ENCODE data around the gene PRDM16. TPM values are rescaled to one million over a fixed set of nuclear protein-coding genes. Genes with fewer than 3 reads are reported as not detected.
"Not testable (repeated sequence)": the region's sequence is repeated elsewhere in the genome, so short reads cannot be mapped to it uniquely, and the experiment has no call there.

PRDM16 gene
- polyA plus RNA-seq, 1 of the 3 experiments (the other 2 are of a cell fraction), result not detected

- no peaks in the 10 kb centered on the region for H3K36me3 ChIP-seq (replicated peaks in 1 of 2; ENCODE audit: control insufficient read depth in 1 of 2, insufficient read depth in 2 of 2, low read length in 1 of 2)
- ChIA-PET CTCF (interaction anchor here (1.1 kb wide), 2 partner anchors 11 to 15 kb away, joined by 3 to 4 read pairs; no protein-coding TSS in a partner anchor), POLR2A (no interaction called here)
- DNase-seq, result no peak
- no peaks in the 10 kb centered on the region for H4K20me1 ChIP-seq (ENCODE audit: insufficient read depth)
- H3K4me2 ChIP-seq, result no peak overlapping the region
- no peak overlapping the region for H3K27ac ChIP-seq (ENCODE audit: low read depth in 2 of 2, low read length in 1 of 2)
- 23% methylated on average over 8 of the region's 21 CpGs for WGBS (ENCODE audit: low lambda C conversion rate)
- no peaks in the 10 kb centered on the region for H3K27me3 ChIP-seq (ENCODE audit: insufficient read depth)
- no peak overlapping the region for H3K4me3 ChIP-seq (ENCODE audit: low read depth in 2 of 2, low read length in 1 of 2)
- TF ChIP-seq MXI1 (IDR thresholded peaks at IDR 0.05; ENCODE audit: low read depth, low read length) (no peak), GATA2 (CRISPR knock-in tag; IDR thresholded peaks at IDR 0.05) (no peak), IRF3 (IDR thresholded peaks at IDR 0.05; ENCODE audit: low read depth, low read length) (no peak), SIN3A (IDR thresholded peaks at IDR 0.05; ENCODE audit: borderline replicate concordance, low read depth, low read length) (no peak), RAD21 (IDR thresholded peaks at IDR 0.05; ENCODE audit: low read length) (no peak), FOXJ3 (CRISPR knock-in tag; IDR thresholded peaks at IDR 0.05) (no peak), ELF1 (IDR thresholded peaks at IDR 0.05) (no peak)
- no peaks in the 10 kb centered on the region for H3K9me2 ChIP-seq
- H3K79me2 ChIP-seq (ENCODE audit: insufficient read depth), result no peaks in the 10 kb centered on the region
- H3F3A ChIP-seq (replicated peaks; ENCODE audit: insufficient read depth), result no peaks in the 10 kb centered on the region
- no peaks in the 10 kb centered on the region for H3K9me3 ChIP-seq
- no peaks in the 10 kb centered on the region for H3K4me1 ChIP-seq (ENCODE audit: control insufficient read depth in 1 of 2, insufficient read depth in 2 of 2, low read depth in 1 of 2, low read length in 1 of 2)
- H2AFZ ChIP-seq (ENCODE audit: low read depth), result no peak overlapping the region
- no peak overlapping the region for H3K9ac ChIP-seq
These were observed 169.8 kb downstream of the PRDM16 start for GRCh38 chr1:3238703-3239278.

- H3K27ac ChIP-seq (ENCODE audit: low read depth in 2 of 2, low read length in 1 of 2); H3K9ac ChIP-seq; H3K9me2 ChIP-seq; H3K4me3 ChIP-seq (ENCODE audit: low read depth in 2 of 2, low read length in 1 of 2); H3F3A ChIP-seq (replicated peaks; ENCODE audit: insufficient read depth); POLR2A ChIA-PET; H3K4me2 ChIP-seq; H2AFZ ChIP-seq (ENCODE audit: low read depth); H3K79me2 ChIP-seq (ENCODE audit: insufficient read depth); H4K20me1 ChIP-seq (ENCODE audit: insufficient read depth); H3K27me3 ChIP-seq (ENCODE audit: insufficient read depth); DNase-seq; H3K36me3 ChIP-seq (replicated peaks in 1 of 2; ENCODE audit: control insufficient read depth in 1 of 2, insufficient read depth in 2 of 2, low read length in 1 of 2); H3K9me3 ChIP-seq; H3K4me1 ChIP-seq (ENCODE audit: control insufficient read depth in 1 of 2, insufficient read depth in 2 of 2, low read depth in 1 of 2, low read length in 1 of 2): not testable (repeated sequence)
- WGBS (ENCODE audit: low lambda C conversion rate), result 29% methylated on average over 3 of the region's 3 CpGs
- CTCF ChIA-PET, result interaction anchor here (0.7 kb wide), 1 partner anchor 127 kb away, joined by 4 read pairs; no protein-coding TSS in a partner anchor
These were observed 171.0 kb downstream of the PRDM16 start for GRCh38 chr1:3239991-3240390.

GRCh38 chr1:3240524-3241235 lies 171.7 kb downstream of the PRDM16 start:
- no peaks in the 10 kb centered on the region for H3K9me2 ChIP-seq
- 42% methylated on average over 33 of the region's 47 CpGs for WGBS (ENCODE audit: low lambda C conversion rate)
- no peaks in the 10 kb centered on the region for H3K27me3 ChIP-seq (ENCODE audit: insufficient read depth)
- no peaks in the 10 kb centered on the region for H4K20me1 ChIP-seq (ENCODE audit: insufficient read depth)
- CTCF ChIA-PET, result no interaction called here
- H3K9ac ChIP-seq, result no peak overlapping the region
- no peaks in the 10 kb centered on the region for H3K9me3 ChIP-seq
- H3K4me3 ChIP-seq (ENCODE audit: low read depth in 2 of 2, low read length in 1 of 2), result no peak overlapping the region
- no peak for DNase-seq
- TF ChIP-seq FOXM1 (IDR thresholded peaks at IDR 0.05; ENCODE audit: low read depth) (no peak), FOSL2 (IDR thresholded peaks at IDR 0.05; ENCODE audit: borderline replicate concordance, low read depth) (no peak), POLR2AphosphoS5 (IDR thresholded peaks at IDR 0.05; ENCODE audit: low read depth, low read length) (no peak), USF2 (IDR thresholded peaks at IDR 0.05; ENCODE audit: borderline replicate concordance, low read depth, low read length) (no peak), NRF1 (IDR thresholded peaks at IDR 0.05; ENCODE audit: low read depth, low read length) (no peak), JUND (IDR thresholded peaks at IDR 0.05) (no peak), RFX5 (IDR thresholded peaks at IDR 0.05; ENCODE audit: low read length) (no peak), ELF1 (IDR thresholded peaks at IDR 0.05) (no peak), TAF1 (IDR thresholded peaks at IDR 0.05; ENCODE audit: borderline replicate concordance, low read depth, low read length) (no peak), RCOR1 (IDR thresholded peaks at IDR 0.05; ENCODE audit: low read length) (no peak), YY1 (IDR thresholded peaks at IDR 0.05; ENCODE audit: low read depth) (no peak), GABPA (IDR thresholded peaks at IDR 0.05; ENCODE audit: low read depth) (no peak), MXI1 (IDR thresholded peaks at IDR 0.05; ENCODE audit: low read depth, low read length) (no peak), RXRA (IDR thresholded peaks at IDR 0.05; ENCODE audit: borderline replicate concordance, low read depth) (no peak), FOXJ3 (CRISPR knock-in tag; IDR thresholded peaks at IDR 0.05) (no peak), CHD2 (IDR thresholded peaks at IDR 0.05; ENCODE audit: low read length, partially characterized antibody) (no peak), GATA2 (CRISPR knock-in tag; IDR thresholded peaks at IDR 0.05) (no peak), TCF12 (IDR thresholded peaks at IDR 0.05) (no peak), MEF2A (IDR thresholded peaks at IDR 0.05; ENCODE audit: borderline replicate concordance, low read depth) (no peak)
- H2AFZ ChIP-seq (ENCODE audit: low read depth), result no peak overlapping the region
- no peaks in the 10 kb centered on the region for H3K79me2 ChIP-seq (ENCODE audit: insufficient read depth)
- POLR2A ChIA-PET, result no interaction called here
- H3F3A ChIP-seq (replicated peaks; ENCODE audit: insufficient read depth), result no peaks in the 10 kb centered on the region
- no peak overlapping the region for H3K27ac ChIP-seq (ENCODE audit: low read depth in 2 of 2, low read length in 1 of 2)
- H3K36me3 ChIP-seq (replicated peaks in 1 of 2; ENCODE audit: control insufficient read depth in 1 of 2, insufficient read depth in 2 of 2, low read length in 1 of 2), result no peaks in the 10 kb centered on the region
- no peak overlapping the region for H3K4me2 ChIP-seq
- H3K4me1 ChIP-seq (ENCODE audit: control insufficient read depth in 1 of 2, insufficient read depth in 2 of 2, low read depth in 1 of 2, low read length in 1 of 2), result no peaks in the 10 kb centered on the region

Measured in SK-N-SH (cell line).